Measurements from ENCODE around the gene MYO9B. TPM values are rescaled to one million over a fixed set of nuclear protein-coding genes. Genes with fewer than 3 reads are reported as not detected.

MYO9B gene
- total and polyA plus RNA-seq, 9 of the 15 experiments (the other 6 are each of a cell fraction or from before 2014, with no cell fraction given) = 2.4 to 77.6 (median 23.0) TPM

DNA sequence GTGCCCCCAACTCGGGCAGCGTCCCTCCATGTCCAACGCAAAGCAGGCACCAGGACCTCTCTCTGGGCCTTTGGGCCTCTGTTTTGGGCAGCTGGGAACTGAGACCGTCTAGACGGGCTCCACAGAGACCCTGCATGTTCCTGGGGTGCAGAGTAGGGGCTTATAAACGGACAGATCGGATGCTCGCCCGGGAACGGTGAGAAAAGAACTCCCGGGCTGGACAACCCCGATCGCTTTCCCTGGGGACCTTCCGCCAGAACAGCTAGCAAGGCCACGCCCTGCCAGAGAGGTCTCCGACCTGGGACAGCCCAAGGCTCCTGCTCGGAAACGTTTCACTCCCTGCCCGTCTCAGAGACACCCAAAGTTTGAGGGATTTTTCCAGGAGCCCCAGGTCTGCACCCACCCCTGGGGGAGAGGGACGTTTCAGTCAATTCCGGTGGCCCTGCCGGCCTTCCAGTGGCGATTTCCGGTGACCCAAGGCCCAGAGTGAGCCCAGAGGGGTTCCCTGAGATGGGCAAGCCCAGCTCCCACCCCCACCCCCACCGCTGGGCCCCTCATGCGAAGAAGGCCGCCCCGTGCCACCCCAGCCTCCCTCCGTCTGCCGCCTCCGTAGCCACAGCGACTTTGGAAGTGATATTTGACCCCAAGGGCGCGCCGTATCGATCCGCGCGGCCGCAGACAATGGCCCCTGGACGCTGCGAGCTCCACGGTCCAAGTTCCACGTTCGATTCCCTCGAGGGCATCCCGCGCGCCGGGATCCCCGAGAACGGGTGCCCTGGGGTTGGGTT is 168.4 kb downstream of the MYO9B start (continued):
- TF ChIP-seq MAFG (tag; conservative IDR thresholded peaks at IDR 0.05) = no peak
- TF ChIP-seq MEF2A (IDR thresholded peaks at IDR 0.05; ENCODE audit: control insufficient read depth, low read depth, low read length) = no peak
- TF ChIP-seq, protein P1, sequence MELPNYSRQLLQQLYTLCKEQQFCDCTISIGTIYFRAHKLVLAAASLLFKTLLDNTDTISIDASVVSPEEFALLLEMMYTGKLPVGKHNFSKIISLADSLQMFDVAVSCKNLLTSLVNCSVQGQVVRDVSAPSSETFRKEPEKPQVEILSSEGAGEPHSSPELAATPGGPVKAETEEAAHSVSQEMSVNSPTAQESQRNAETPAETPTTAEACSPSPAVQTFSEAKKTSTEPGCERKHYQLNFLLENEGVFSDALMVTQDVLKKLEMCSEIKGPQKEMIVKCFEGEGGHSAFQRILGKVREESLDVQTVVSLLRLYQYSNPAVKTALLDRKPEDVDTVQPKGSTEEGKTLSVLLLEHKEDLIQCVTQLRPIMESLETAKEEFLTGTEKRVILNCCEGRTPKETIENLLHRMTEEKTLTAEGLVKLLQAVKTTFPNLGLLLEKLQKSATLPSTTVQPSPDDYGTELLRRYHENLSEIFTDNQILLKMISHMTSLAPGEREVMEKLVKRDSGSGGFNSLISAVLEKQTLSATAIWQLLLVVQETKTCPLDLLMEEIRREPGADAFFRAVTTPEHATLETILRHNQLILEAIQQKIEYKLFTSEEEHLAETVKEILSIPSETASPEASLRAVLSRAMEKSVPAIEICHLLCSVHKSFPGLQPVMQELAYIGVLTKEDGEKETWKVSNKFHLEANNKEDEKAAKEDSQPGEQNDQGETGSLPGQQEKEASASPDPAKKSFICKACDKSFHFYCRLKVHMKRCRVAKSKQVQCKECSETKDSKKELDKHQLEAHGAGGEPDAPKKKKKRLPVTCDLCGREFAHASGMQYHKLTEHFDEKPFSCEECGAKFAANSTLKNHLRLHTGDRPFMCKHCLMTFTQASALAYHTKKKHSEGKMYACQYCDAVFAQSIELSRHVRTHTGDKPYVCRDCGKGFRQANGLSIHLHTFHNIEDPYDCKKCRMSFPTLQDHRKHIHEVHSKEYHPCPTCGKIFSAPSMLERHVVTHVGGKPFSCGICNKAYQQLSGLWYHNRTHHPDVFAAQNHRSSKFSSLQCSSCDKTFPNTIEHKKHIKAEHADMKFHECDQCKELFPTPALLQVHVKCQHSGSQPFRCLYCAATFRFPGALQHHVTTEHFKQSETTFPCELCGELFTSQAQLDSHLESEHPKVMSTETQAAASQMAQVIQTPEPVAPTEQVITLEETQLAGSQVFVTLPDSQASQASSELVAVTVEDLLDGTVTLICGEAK (IDR thresholded peaks at IDR 0.05) = peak; percentile 75
- TF ChIP-seq, protein P1 (CRISPR knock-in tag; IDR thresholded peaks at IDR 0.05) = no peak
- no peak for TF ChIP-seq MAFK (IDR thresholded peaks at IDR 0.05; ENCODE audit: low read length)
- TF ChIP-seq RBBP5 (IDR thresholded peaks at IDR 0.05; ENCODE audit: borderline replicate concordance, insufficient read depth, low read length, poor library complexity, severe bottlenecking) = peak; percentile 5
- TF ChIP-seq, protein P2, sequence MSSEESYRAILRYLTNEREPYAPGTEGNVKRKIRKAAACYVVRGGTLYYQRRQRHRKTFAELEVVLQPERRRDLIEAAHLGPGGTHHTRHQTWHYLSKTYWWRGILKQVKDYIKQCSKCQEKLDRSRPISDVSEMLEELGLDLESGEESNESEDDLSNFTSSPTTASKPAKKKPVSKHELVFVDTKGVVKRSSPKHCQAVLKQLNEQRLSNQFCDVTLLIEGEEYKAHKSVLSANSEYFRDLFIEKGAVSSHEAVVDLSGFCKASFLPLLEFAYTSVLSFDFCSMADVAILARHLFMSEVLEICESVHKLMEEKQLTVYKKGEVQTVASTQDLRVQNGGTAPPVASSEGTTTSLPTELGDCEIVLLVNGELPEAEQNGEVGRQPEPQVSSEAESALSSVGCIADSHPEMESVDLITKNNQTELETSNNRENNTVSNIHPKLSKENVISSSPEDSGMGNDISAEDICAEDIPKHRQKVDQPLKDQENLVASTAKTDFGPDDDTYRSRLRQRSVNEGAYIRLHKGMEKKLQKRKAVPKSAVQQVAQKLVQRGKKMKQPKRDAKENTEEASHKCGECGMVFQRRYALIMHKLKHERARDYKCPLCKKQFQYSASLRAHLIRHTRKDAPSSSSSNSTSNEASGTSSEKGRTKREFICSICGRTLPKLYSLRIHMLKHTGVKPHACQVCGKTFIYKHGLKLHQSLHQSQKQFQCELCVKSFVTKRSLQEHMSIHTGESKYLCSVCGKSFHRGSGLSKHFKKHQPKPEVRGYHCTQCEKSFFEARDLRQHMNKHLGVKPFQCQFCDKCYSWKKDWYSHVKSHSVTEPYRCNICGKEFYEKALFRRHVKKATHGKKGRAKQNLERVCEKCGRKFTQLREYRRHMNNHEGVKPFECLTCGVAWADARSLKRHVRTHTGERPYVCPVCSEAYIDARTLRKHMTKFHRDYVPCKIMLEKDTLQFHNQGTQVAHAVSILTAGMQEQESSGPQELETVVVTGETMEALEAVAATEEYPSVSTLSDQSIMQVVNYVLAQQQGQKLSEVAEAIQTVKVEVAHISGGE (CRISPR knock-in tag; IDR thresholded peaks at IDR 0.05) = peak in 2 of 3 experiments; percentile 64 to 94; a peak in 4 of 6 replicates
- TF ChIP-seq, protein P3, sequence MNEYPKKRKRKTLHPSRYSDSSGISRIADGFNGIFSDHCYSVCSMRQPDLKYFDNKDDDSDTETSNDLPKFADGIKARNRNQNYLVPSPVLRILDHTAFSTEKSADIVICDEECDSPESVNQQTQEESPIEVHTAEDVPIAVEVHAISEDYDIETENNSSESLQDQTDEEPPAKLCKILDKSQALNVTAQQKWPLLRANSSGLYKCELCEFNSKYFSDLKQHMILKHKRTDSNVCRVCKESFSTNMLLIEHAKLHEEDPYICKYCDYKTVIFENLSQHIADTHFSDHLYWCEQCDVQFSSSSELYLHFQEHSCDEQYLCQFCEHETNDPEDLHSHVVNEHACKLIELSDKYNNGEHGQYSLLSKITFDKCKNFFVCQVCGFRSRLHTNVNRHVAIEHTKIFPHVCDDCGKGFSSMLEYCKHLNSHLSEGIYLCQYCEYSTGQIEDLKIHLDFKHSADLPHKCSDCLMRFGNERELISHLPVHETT (CRISPR knock-in tag; conservative IDR thresholded peaks at IDR 0.05 in 1 of 2, IDR thresholded peaks at IDR 0.05 in 1 of 2) = 0 out of 4 replicates have a peak, but pooled peaks of 1 of the 2 experiments have one; percentile 34
- TF ChIP-seq SRSF3 (IDR thresholded peaks at IDR 0.05; ENCODE audit: insufficient read depth, low read length) = 0 out of 2 replicates have a peak, but pooled peaks have one; percentile 34
